HS-5 (cell line): ENCODE results near the gene CEP170B.
"Not testable (repeated sequence)": the region's sequence is repeated elsewhere in the genome, so short reads cannot be mapped to it uniquely, and the experiment has no call there.

Experiments used
- DNase-seq: peaks from one replicate; pipeline ENCODE4 v3.0.0-alpha.2; 2012; ENCODE audit warnings: low read depth

The CEP170B gene

DNA sequence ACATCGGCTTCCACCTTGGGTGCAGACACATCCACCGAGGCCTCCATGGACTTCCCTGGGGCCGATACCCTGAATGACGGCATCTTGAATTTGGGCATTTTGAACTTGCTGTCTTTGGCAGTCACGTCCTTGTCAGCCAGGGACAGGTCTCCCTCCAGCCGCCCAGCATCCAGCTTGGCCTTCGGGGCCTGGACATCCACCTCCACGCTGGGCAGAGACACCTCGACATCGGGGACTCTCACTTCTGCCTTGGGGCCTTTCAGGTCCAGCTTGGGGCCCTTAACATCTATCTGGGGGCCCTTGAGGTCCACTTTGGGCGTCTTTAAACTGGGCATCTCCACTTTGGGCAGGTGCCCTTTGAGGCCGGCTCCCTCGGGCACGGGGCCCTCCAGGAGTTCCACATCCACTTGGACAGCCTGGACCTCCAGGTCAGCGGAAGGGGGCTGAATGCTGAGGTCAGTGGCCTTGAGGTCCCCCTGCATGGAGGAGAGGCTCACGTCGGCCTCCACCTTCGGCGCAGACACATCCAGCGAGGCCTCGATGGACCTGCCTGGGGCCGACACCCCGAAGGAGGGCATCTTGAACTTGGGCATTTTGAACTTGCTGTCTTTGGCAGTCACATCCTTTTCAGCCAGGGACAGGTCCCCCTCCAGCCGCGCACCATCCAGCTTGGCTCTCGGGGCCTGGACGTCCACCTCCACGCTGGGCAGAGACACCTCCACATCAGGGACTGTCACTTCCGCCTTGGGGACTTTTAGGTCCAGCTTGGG, 79.6 kb downstream of the CEP170B start:
- not testable (repeated sequence) for DNase-seq

DNA sequence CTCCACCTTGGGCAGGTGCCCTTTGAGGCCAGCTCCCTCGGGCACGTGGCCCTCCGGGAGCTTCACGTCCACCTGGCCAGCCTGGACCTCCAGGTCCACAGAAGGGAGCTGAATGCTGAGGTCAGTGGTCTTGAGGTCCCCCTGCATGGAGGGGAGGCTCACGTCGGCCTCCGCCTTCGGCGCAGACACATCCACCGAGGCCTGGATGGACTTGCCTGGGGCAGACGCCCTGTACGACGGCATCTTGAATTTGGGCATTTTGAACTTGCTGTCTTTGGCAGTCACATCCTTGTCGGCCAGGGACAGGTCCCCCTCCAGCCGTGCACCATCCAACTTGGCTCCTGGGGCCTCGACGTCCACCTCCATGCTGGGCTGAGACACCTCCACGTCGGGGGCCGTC, 80.2 kb downstream of the CEP170B start:
- DNase-seq, result not testable (repeated sequence)
